Brain microvascular endothelial cell (primary cell): ENCODE results near the gene PER2.

Experiments used
- DNase-seq: peaks from one replicate; pipeline ENCODE4 v3.0.0-alpha.2; 2020
- H3K27ac ChIP-seq: fragments of 250-450 bp; sonication (Bioruptor Pico); 2 replicates; pipeline ENCODE4 v1.5.1; 2020; ENCODE audit warnings: mild to moderate bottlenecking, moderate library complexity
- H3K27me3 ChIP-seq: fragments of 250-450 bp; sonication (Bioruptor Pico); replicated peaks from 2 replicates; pipeline ENCODE4 v1.5.1; 2020; ENCODE audit warnings: mild to moderate bottlenecking
- H3K36me3 ChIP-seq: fragments of 250-450 bp; sonication (Bioruptor Pico); replicated peaks from 2 replicates; pipeline ENCODE4 v1.5.1; 2020; ENCODE audit warnings: mild to moderate bottlenecking
- H3K4me3 ChIP-seq: 2 replicates; pipeline ENCODE4 v1.5.1; 2011; ENCODE audit warnings: low read depth, mild to moderate bottlenecking, control low read depth, low read length, moderate library complexity
- CTCF ChIP-seq: IDR thresholded peaks from 2 replicates; pipeline ENCODE4 v1.5.1; 2011; ENCODE audit warnings: low read depth, mild to moderate bottlenecking, moderate library complexity, low read length, control low read depth, inconsistent platforms; ENCODE audit errors: missing control alignments
- in situ Hi-C: cut with HindIII; loops from 2 replicates; pipeline ENCODE4 v1.10.0; 2017; ENCODE audit warnings: low sequenced_read_pairs, low pct_ligation_motif_present

The PER2 gene

DNA sequence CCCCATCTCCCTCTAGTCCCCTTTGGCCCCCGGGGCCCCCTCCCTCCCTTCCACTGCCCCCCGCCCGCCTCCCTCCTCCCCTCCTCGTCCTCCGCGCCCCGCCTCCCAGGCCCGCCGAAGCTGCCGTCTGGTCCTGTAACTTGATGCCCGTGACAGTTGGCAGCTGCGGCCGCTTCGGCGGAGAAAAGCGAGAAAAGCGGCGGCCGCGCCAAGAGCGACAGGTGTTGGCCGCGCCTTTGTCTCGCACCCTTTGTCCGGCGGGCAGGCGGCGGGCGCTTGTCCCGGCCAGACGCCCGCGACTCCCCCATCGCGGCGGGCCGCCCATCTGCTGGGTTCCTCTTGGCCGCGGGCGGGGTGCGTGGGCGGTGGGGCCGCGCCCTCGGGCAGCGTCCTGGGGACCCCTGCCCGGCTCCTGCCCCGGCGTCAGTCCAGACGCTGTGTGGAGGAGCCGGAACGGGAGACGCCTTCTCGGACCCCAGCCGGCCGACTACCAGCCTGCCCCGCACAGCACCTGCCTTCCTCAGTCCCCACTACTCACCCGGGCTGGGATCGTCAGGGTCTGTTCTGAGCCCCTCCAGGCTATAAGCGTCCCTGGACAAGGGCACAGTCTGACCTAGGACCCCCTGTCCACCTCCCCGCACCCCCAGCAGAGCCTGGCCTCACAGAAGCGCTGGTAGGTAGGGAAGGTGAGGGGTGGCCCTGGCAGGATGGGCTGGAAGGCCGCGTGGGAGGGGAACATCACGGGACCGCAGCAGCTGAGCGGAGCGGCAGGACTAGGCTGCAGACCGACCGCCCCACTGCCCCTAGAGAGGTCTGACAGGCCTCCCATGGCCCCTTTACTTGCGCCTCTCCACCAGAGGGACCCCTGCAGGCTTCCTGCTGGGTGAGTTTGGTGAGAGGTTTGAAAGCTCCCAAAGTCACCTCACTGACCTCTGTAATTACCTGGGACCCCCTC, 47.4 kb downstream of the PER2 start:
- peak; percentile 3 for TF ChIP-seq CTCF
- Histone ChIP-seq H3K27ac (no peak overlapping the region), H3K4me3 (no peak overlapping the region), H3K27me3 (peaks cover 4% of the 10 kb centered on the region), H3K36me3 (no peaks in the 10 kb centered on the region)
- in situ Hi-C loops = no loop called here
- no peak for DNase-seq

DNA sequence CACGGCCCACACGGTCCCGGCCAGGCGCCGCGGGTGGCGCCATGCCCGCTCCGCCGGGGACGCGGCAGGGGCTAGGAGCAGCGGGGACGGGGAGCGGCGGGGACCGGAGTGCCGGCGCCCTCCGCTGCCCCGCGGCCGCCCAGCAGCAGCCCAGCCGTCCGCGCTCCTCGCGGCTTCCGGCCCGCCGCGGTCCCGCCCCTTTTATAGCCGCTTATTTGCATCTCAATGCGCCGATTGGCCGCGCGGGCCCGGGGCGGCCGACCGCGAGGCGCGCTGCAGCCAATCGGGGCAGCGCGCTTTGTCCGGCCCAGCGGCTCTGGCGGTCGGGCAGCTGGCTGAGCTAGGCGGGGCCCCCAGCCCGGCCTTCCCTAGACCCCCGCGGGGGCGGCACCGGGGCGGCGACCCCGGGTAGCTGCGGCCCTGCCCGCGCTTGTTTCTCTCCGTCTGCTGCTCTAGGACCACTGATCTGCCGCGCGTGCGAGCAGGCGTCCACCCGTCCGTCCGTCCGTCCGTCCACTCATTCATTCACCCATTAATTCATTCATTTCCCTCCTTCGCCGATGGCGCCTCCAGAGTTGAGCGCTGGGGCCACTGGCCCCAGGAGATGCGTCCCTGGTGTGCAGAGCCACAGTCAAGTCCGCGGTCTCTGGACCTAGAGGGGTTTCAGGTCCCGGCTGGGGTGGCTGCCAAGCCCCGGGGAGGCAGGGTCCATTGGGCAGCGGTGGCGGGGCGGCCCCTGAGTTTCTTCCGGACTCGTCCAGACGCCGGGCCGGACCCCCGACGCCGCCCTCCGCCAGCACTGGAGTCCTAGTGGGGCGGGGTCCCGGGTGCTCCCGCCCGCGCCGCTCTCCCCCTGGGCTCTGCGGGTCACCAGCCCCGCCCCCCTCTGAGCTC, 48.3 kb downstream of the PER2 start, which contains the start of gene HES6:
TSS of gene HES6 (minus strand) at position 176 of the 894 bp plus-strand sequence. CDS start at position 43, 133 bp downstream.
- peak; percentile 73 for DNase-seq
- in situ Hi-C loops = no loop called here
- peaks cover 4% of the 10 kb centered on the region for H3K27me3 ChIP-seq
- no peak within 1 kb of the TSS for H3K27ac ChIP-seq
- TF ChIP-seq CTCF = no peak
- peak within 1 kb of the TSS; percentile 52 for H3K4me3 ChIP-seq
- no peaks in the 10 kb centered on the region for H3K36me3 ChIP-seq

DNA sequence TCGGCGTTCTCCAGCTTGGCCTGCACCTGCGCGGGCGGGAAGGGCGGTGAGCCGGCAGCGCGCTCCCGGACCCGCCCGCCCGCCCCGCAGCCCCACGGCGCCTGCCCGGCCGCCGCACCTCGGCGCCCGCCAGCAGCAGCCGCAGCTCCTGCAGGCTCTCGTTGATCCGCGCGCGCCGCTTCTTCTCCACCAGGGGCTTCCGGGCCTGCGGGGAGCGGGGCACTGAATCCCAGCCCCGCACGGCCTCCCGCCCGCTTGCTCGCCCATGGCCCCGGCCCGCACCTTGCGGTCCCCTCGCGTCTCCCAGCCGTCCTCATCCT, 48.9 kb downstream of the PER2 start:
- Histone ChIP-seq H3K27ac (no peak overlapping the region), H3K4me3 (peak overlapping the region; percentile 52), H3K36me3 (no peaks in the 10 kb centered on the region), H3K27me3 (peaks cover 4% of the 10 kb centered on the region)
- in situ Hi-C loops = no loop called here
- TF ChIP-seq CTCF = no peak
- DNase-seq = no peak

DNA sequence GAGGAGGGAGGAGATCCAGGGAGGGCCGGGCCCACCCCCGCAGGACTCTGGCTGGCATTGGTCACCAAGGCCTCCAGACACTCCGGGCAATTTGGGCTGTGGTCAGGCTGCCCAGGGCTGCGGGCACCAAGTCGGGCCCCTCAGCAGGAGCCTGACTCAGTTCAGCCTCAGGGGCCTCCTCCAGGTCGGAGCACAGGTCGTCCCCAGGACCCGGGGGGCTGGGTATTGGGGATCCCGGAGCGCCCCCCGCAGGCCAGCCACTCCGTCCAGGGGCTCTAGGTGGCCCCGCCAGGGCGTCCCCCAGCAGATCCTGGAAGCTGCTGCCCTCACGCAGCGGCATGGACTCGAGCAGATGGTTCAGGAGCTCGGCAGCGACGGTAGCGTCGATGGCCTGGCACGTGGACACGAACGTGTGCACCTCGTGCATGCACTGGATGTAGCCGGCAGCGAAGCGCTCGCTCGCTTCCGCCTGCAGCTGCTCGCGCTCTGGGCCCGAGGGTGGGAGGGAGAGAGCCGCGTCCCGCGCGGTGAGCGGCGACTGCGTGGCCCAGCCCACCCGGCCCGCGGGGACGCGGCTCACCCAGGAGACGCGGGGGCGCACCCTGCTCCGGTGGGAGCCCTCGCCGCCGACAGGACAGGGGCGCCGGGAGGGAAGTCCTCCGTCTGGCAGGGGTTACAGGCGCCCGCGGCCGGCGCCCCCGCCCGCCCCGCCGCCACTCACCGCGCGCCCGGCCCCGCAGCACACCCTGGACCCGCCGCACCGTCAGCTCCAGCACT, 49.5 kb downstream of the PER2 start:
- Histone ChIP-seq H3K27me3 (peaks cover 4% of the 10 kb centered on the region), H3K4me3 (no peak overlapping the region), H3K27ac (no peak overlapping the region), H3K36me3 (no peaks in the 10 kb centered on the region)
- DNase-seq = no peak
- TF ChIP-seq CTCF = no peak
- in situ Hi-C loops = no loop called here

GRCh38 chr2:238238311-238238765, 50.1 kb downstream of the PER2 start:
- Histone ChIP-seq H3K27me3 (peaks cover 4% of the 10 kb centered on the region), H3K27ac (no peak overlapping the region), H3K4me3 (no peak overlapping the region), H3K36me3 (no peaks in the 10 kb centered on the region)
- in situ Hi-C loops = no loop called here
- DNase-seq = no peak
- TF ChIP-seq CTCF = no peak
